ENCODE data around the gene TAC3. TPM values are rescaled to one million over a fixed set of nuclear protein-coding genes. Genes with fewer than 3 reads are reported as not detected.
"Not testable (repeated sequence)": the region's sequence is repeated elsewhere in the genome, so short reads cannot be mapped to it uniquely, and the experiment has no call there.

The TAC3 gene
- polyA plus RNA-seq, 3 donors, result not detected

- no peak overlapping the region for H3K27ac ChIP-seq (ENCODE audit: low read depth, low read length)
- WGBS, 3 donors, result 79 to 95% (median 90%) methylated on average over 4 of the region's 4 CpGs
These were observed 23.9 kb upstream of the TAC3 start for GRCh38 chr12:57040211-57040610.

- WGBS, 3 donors, result 77 to 83% (median 80%) methylated on average over 9 of the region's 9 CpGs
- H3K27ac ChIP-seq (ENCODE audit: low read depth, low read length), result no peak overlapping the region
These were observed 22.9 kb upstream of the TAC3 start for GRCh38 chr12:57039016-57039798.

- no peak overlapping the region for H3K27ac ChIP-seq (ENCODE audit: low read depth, low read length)
- WGBS, 3 donors, result 67 to 76% (median 70%) methylated on average over 3 of the region's 3 CpGs
These were observed 20.9 kb upstream of the TAC3 start for GRCh38 chr12:57037264-57037663.

GRCh38 chr12:57033431-57033830 lies 17.1 kb upstream of the TAC3 start:
- WGBS, 3 donors, result 91 to 94% (median 93%) methylated on average over 3 of the region's 3 CpGs
- H3K27ac ChIP-seq (ENCODE audit: low read depth, low read length), result no peak overlapping the region

- WGBS, 3 donors, result 79 to 90% (median 80%) methylated on average over 7 of the region's 7 CpGs
- no peak overlapping the region for H3K27ac ChIP-seq (ENCODE audit: low read depth, low read length)
These were observed 15.5 kb upstream of the TAC3 start for GRCh38 chr12:57031789-57032188.

- H3K27ac ChIP-seq (ENCODE audit: low read depth, low read length), result no peak overlapping the region
- WGBS, 3 donors, result 18 to 26% (median 23%) methylated on average over 2 of the region's 2 CpGs
These were observed 14.9 kb upstream of the TAC3 start for GRCh38 chr12:57031138-57031725.

GRCh38 chr12:57029457-57029856 lies 13.1 kb upstream of the TAC3 start:
- H3K27ac ChIP-seq (ENCODE audit: low read depth, low read length), result no peak overlapping the region
- 83 to 98% (median 95%) methylated on average over 7 of the region's 7 CpGs for WGBS, 3 donors

GRCh38 chr12:57027805-57028153 lies 11.4 kb upstream of the TAC3 start:
- WGBS, 3 donors, result 56 to 77% (median 63%) methylated on average over 5 of the region's 5 CpGs
- no peak overlapping the region for H3K27ac ChIP-seq (ENCODE audit: low read depth, low read length)

GRCh38 chr12:57027011-57027804 lies 10.9 kb upstream of the TAC3 start:
- WGBS, 3 donors, result 53 to 59% (median 56%) methylated on average over 13 of the region's 13 CpGs
- no peak overlapping the region for H3K27ac ChIP-seq (ENCODE audit: low read depth, low read length)

GRCh38 chr12:57025196-57025595 lies 8.9 kb upstream of the TAC3 start:
- 70 to 86% (median 76%) methylated on average over 2 of the region's 2 CpGs for WGBS, 3 donors
- H3K27ac ChIP-seq (ENCODE audit: low read depth, low read length), result no peak overlapping the region

- 91 to 95% (median 93%) methylated on average over 5 of the region's 5 CpGs for WGBS, 3 donors
These were observed 6.0 kb upstream of the TAC3 start for GRCh38 chr12:57022324-57022723.

GRCh38 chr12:57019983-57020719 lies 3.8 kb upstream of the TAC3 start:
- WGBS, 3 donors, result 84 to 90% (median 90%) methylated on average over 9 of the region's 9 CpGs
- no peak overlapping the region for H3K27ac ChIP-seq (ENCODE audit: low read depth, low read length)

More at GRCh38 chr12:57022324-57022723, 6.0 kb upstream of the TAC3 start:
- H3K27ac ChIP-seq (ENCODE audit: low read depth, low read length), result not testable (repeated sequence)

GRCh38 chr12:57018906-57019305 lies 2.6 kb upstream of the TAC3 start:
- no peak overlapping the region for H3K27ac ChIP-seq (ENCODE audit: low read depth, low read length)

GRCh38 chr12:57018353-57018752 lies 2.0 kb upstream of the TAC3 start:
- not testable (repeated sequence) for H3K27ac ChIP-seq (ENCODE audit: low read depth, low read length)
- WGBS, 3 donors, result 77 to 88% (median 77%) methylated on average over 5 of the region's 5 CpGs

More at GRCh38 chr12:57018906-57019305, 2.6 kb upstream of the TAC3 start:
- WGBS, 3 donors, result 78 to 83% (median 78%) methylated on average over 1 of the region's 1 CpG

- no peak overlapping the region for H3K27ac ChIP-seq (ENCODE audit: low read depth, low read length)
- 69 to 83% (median 80%) methylated on average over 7 of the region's 7 CpGs for WGBS, 3 donors
These were observed 3.5 kb downstream of the TAC3 start for GRCh38 chr12:57012600-57013465.

- WGBS, 3 donors, result 55 to 74% (median 70%) methylated on average over 12 of the region's 12 CpGs
- H3K27ac ChIP-seq (ENCODE audit: low read depth, low read length), result no peak overlapping the region
These were observed 4.6 kb downstream of the TAC3 start for GRCh38 chr12:57011438-57012424.
